EL (cell line): ENCODE measurements around the gene CLDN16.

Source experiments
- DNase-seq: peaks from one replicate; pipeline ENCODE4 v3.0.0-alpha.2; 2016

CLDN16 gene

GRCh38 chr3:190381441-190381840 is 6.5 kb upstream of the CLDN16 start:
- DNase-seq = peak; percentile 33

- peak; percentile 56 for DNase-seq
Measured at GRCh38 chr3:190382082-190382481, 5.9 kb upstream of the CLDN16 start.

- peak; percentile 42 for DNase-seq
Measured at GRCh38 chr3:190384309-190384756, 3.6 kb upstream of the CLDN16 start.

- peak; percentile 97 for DNase-seq
Measured at GRCh38 chr3:190385731-190386688, 2.0 kb upstream of the CLDN16 start.

GRCh38 chr3:190388703-190389102 is 740 bp downstream of the CLDN16 start:
- DNase-seq = no peak

GRCh38 chr3:190396001-190396400 is 8.0 kb downstream of the CLDN16 start:
- DNase-seq = no peak

GRCh38 chr3:190397889-190398288 is 9.9 kb downstream of the CLDN16 start:
- DNase-seq = no peak

GRCh38 chr3:190399677-190400076 is 11.7 kb downstream of the CLDN16 start:
- no peak for DNase-seq

- DNase-seq = no peak
Measured at GRCh38 chr3:190401963-190402362, 14.0 kb downstream of the CLDN16 start.

GRCh38 chr3:190404715-190405114 is 16.8 kb downstream of the CLDN16 start:
- no peak for DNase-seq

GRCh38 chr3:190414297-190414696 is 26.3 kb downstream of the CLDN16 start:
- no peak for DNase-seq

GRCh38 chr3:190424108-190424477 is 36.1 kb downstream of the CLDN16 start:
- no peak for DNase-seq

- DNase-seq = peak; percentile 75
Measured at GRCh38 chr3:190424478-190425439, 36.8 kb downstream of the CLDN16 start.

- DNase-seq = no peak
Measured at GRCh38 chr3:190425833-190426232, 37.9 kb downstream of the CLDN16 start.

GRCh38 chr3:190426806-190427507 is 39.0 kb downstream of the CLDN16 start:
- no peak for DNase-seq

GRCh38 chr3:190429681-190430080 is 41.7 kb downstream of the CLDN16 start:
- peak; percentile 58 for DNase-seq

- DNase-seq = no peak
Measured at GRCh38 chr3:190430906-190431305, 42.9 kb downstream of the CLDN16 start.

GRCh38 chr3:190432216-190432615 is 44.3 kb downstream of the CLDN16 start:
- DNase-seq = peak; percentile 56

- no peak for DNase-seq
Measured at GRCh38 chr3:190433626-190434025, 45.7 kb downstream of the CLDN16 start.

- peak; percentile 34 for DNase-seq
Measured at GRCh38 chr3:190435618-190436017, 47.7 kb downstream of the CLDN16 start.

- DNase-seq = no peak
Measured at GRCh38 chr3:190436331-190436730, 48.4 kb downstream of the CLDN16 start.

- DNase-seq = no peak
Measured at GRCh38 chr3:190442240-190442639, 54.3 kb downstream of the CLDN16 start.

- peak; percentile 36 for DNase-seq
Measured at GRCh38 chr3:190443257-190443656, 55.3 kb downstream of the CLDN16 start.
